D341Med (cell line): ENCODE measurements around the gene TRERF1.
A peak's percentile ranks its signal among the peaks of the same experiment; 100 is the strongest.
"Not testable (repeated sequence)": the region's sequence is repeated elsewhere in the genome, so short reads cannot be mapped to it uniquely, and the experiment has no call there.

Source experiments
- DNase-seq: peaks from one replicate; pipeline ENCODE4 v3.0.0; 2012; ENCODE audit warnings: low spot score

Gene TRERF1

GRCh38 chr6:42335896-42336295 lies 115.8 kb downstream of the TRERF1 start:
- no peak for DNase-seq

- no peak for DNase-seq
Measured at GRCh38 chr6:42334870-42335269, 116.9 kb downstream of the TRERF1 start.

- DNase-seq, result no peak
Measured at GRCh38 chr6:42333612-42334011, 118.1 kb downstream of the TRERF1 start.

- DNase-seq, result no peak
Measured at GRCh38 chr6:42332916-42333315, 118.8 kb downstream of the TRERF1 start.

- DNase-seq, result no peak
Measured at GRCh38 chr6:42331019-42331418, 120.7 kb downstream of the TRERF1 start.

- DNase-seq, result no peak
Measured at GRCh38 chr6:42326248-42326647, 125.5 kb downstream of the TRERF1 start.

GRCh38 chr6:42324656-42325324 lies 126.9 kb downstream of the TRERF1 start:
- not testable (repeated sequence) for DNase-seq

GRCh38 chr6:42322676-42323075 lies 129.1 kb downstream of the TRERF1 start:
- DNase-seq, result no peak

- DNase-seq, result no peak
Measured at GRCh38 chr6:42321976-42322375, 129.8 kb downstream of the TRERF1 start.

GRCh38 chr6:42320762-42321161 lies 131.0 kb downstream of the TRERF1 start:
- DNase-seq, result no peak

GRCh38 chr6:42318480-42318879 lies 133.2 kb downstream of the TRERF1 start:
- DNase-seq, result no peak

- DNase-seq, result no peak
Measured at GRCh38 chr6:42316981-42317380, 134.7 kb downstream of the TRERF1 start.

- no peak for DNase-seq
Measured at GRCh38 chr6:42315991-42316970, 135.4 kb downstream of the TRERF1 start.

GRCh38 chr6:42315259-42315990 lies 136.3 kb downstream of the TRERF1 start:
- no peak for DNase-seq

- DNase-seq, result no peak
Measured at GRCh38 chr6:42314571-42315258, 137.0 kb downstream of the TRERF1 start.

GRCh38 chr6:42313941-42314570 lies 137.7 kb downstream of the TRERF1 start:
- DNase-seq, result no peak

- no peak for DNase-seq
Measured at GRCh38 chr6:42313038-42313437, 138.7 kb downstream of the TRERF1 start.

GRCh38 chr6:42307141-42307470 lies 144.6 kb downstream of the TRERF1 start:
- DNase-seq, result no peak

- no peak for DNase-seq
Measured at GRCh38 chr6:42306439-42307140, 145.1 kb downstream of the TRERF1 start.

GRCh38 chr6:42304053-42304712 lies 147.5 kb downstream of the TRERF1 start:
- peak; percentile 51 for DNase-seq
